K562 (cell line): ENCODE results near the gene C3AR1. TPM values are rescaled to one million over a fixed set of nuclear protein-coding genes. Genes with fewer than 3 reads are reported as not detected.

Source experiments
- ATAC-seq: fragments of 200-7000 bp; cut with Tn5 transposase; 3 replicates; pipeline ENCODE4 v1.9.1; 2020; ENCODE audit warnings: moderate library complexity
- BruUV-seq: library from RNA; stranded (reverse); fragments of 400-500 nt; replicated peaks from 2 replicates; lab custom pipeline; 2021; lab: Mats Ljungman, UMichigan
- CTCF ChIA-PET: fragments of 300-600 bp; formaldehyde crosslinking; extraction: SDS; loops from one replicate; lab custom pipeline; 2021; ENCODE audit warnings: low intra/inter-chr PET ratio; lab: Yijun Ruan, JAX
- POLR2A ChIA-PET: fragments of 300-600, 350-650 bp; sonication (Branson Sonifier 250); formaldehyde crosslinking; extraction: SDS; loops from one replicate; lab custom pipeline; 2021; ENCODE audit warnings: antibody characterized with exemption, inconsistent platforms; lab: Yijun Ruan, JAX
- DNase-seq, 4 experiments: peaks; one replicate each; pipeline versions ENCODE4 v3.0.0 to v3.0.0-alpha.2; 2011 to 2018; ENCODE audit warnings: low spot score in 3 of 4, mixed read lengths in 3 of 4; ENCODE audit errors: extremely low read depth in 1 of 4
- FAIRE-seq: peaks from 2 replicates; lab custom pipeline; 2011; peaks lifted over from hg19 to GRCh38; lab: Jason Lieb, UNC
- H2AFZ ChIP-seq: 2 replicates; pipeline ENCODE4 v1.6.0; 2011; ENCODE audit warnings: low read depth, low read length, control low read depth, inconsistent platforms
- H3K27ac ChIP-seq: fragments of 200-600 bp; 3 replicates; pipeline ENCODE4 v1.8.0; 2011; ENCODE audit warnings: low read depth, mild to moderate bottlenecking, control low read depth, inconsistent platforms, low read length, moderate library complexity, mixed read lengths; ENCODE audit errors: extremely low read depth
- H3K27me3 ChIP-seq, 2 experiments: fragments of 300-600 bp in 1 of 2; 2 replicates in 1 of 2; 3 replicates in 1 of 2; pipeline versions ENCODE4 v1.6.0 to v1.8.0; 2011; ENCODE audit warnings: inconsistent platforms in 2 of 2, low read length in 2 of 2, mild to moderate bottlenecking in 1 of 2, mixed read lengths in 1 of 2, moderate library complexity in 1 of 2; ENCODE audit not compliant: control insufficient read depth in 2 of 2, insufficient read depth in 2 of 2
- H3K36me3 ChIP-seq: fragments of 300-600 bp; 3 replicates; pipeline ENCODE4 v1.8.0; 2011; ENCODE audit warnings: mild to moderate bottlenecking, low read length, inconsistent platforms; ENCODE audit not compliant: control insufficient read depth, insufficient read depth
- H3K4me1 ChIP-seq, 2 experiments: fragments of 200-600 bp in 1 of 2; replicated peaks in 1 of 2; 2 replicates in 1 of 2; 3 replicates in 1 of 2; pipeline versions ENCODE4 v1.5.1 to v1.8.0; 2011; ENCODE audit warnings: inconsistent platforms in 2 of 2, low read length in 2 of 2, mild to moderate bottlenecking in 1 of 2, mixed read lengths in 1 of 2, moderate library complexity in 1 of 2; ENCODE audit not compliant: control insufficient read depth in 2 of 2, insufficient read depth in 2 of 2
- H3K4me2 ChIP-seq: 2 replicates; pipeline ENCODE4 v1.6.1; 2011; ENCODE audit warnings: low read length, control low read depth, inconsistent platforms, mixed read lengths; ENCODE audit not compliant: insufficient read depth
- H3K4me3 ChIP-seq: fragments of 200-600 bp; sonication (generic), shearing (Covaris generic); 2 replicates; pipeline ENCODE4 v1.5.1; 2016; ENCODE audit warnings: control low read depth, inconsistent platforms
- H3K79me2 ChIP-seq: fragments of 200-600 bp; 3 replicates; pipeline ENCODE4 v1.8.0; 2011; ENCODE audit warnings: low read length, inconsistent platforms; ENCODE audit not compliant: control insufficient read depth, insufficient read depth
- H3K9ac ChIP-seq, 2 experiments: 2 replicates each; pipeline versions ENCODE4 v1.6.0 to v1.6.1; 2011; ENCODE audit warnings: low read depth in 2 of 2, low read length in 2 of 2, control low read depth in 1 of 2, inconsistent platforms in 1 of 2, mild to moderate bottlenecking in 1 of 2, mixed read lengths in 1 of 2; ENCODE audit not compliant: insufficient read depth in 1 of 2
- H3K9me1 ChIP-seq: one replicate; pipeline ENCODE4 v1.6.0; 2011; ENCODE audit warnings: inconsistent platforms, mild to moderate bottlenecking, low read length, moderate library complexity; ENCODE audit not compliant: control insufficient read depth, insufficient read depth
- H3K9me3 ChIP-seq: replicated peaks from 2 replicates; pipeline ENCODE4 v1.5.1; 2011; ENCODE audit warnings: low read depth, low read length, inconsistent platforms; ENCODE audit not compliant: control insufficient read depth, insufficient read depth
- H4K20me1 ChIP-seq: replicated peaks from 2 replicates; pipeline ENCODE4 v1.6.1; 2011; ENCODE audit warnings: low read length, inconsistent platforms, mixed read lengths; ENCODE audit not compliant: control insufficient read depth, insufficient read depth
- CEBPB ChIP-seq: fragments of 450-650 bp; IDR thresholded peaks from 2 replicates; pipeline ENCODE4 v1.6.1; 2016; ENCODE audit warnings: missing genetic modification characterization, missing compliant biosample characterization
- CEBPG ChIP-seq, 3 experiments: fragments of 200-800 bp in 1 of 3; sonication (Bioruptor generic) in 1 of 3; sonication (generic) in 1 of 3; formaldehyde crosslinking in 1 of 3; IDR thresholded peaks in 2 of 3; conservative IDR thresholded peaks in 1 of 3; 2 replicates each; pipeline versions ENCODE4 v1.6.1 to v1.8.0; 2016 to 2022; ENCODE audit warnings: missing compliant biosample characterization in 2 of 3, missing genetic modification characterization in 2 of 3, mild to moderate bottlenecking in 1 of 3, missing genetic modification reagents in 1 of 3
- FIP1L1 ChIP-seq: fragments of 200-400 bp; formaldehyde crosslinking; IDR thresholded peaks from 2 replicates; pipeline ENCODE4 v1.6.1; 2018; ENCODE audit warnings: mild to moderate bottlenecking, low read depth, low read length; ENCODE audit not compliant: poor library complexity, severe bottlenecking
- JUND ChIP-seq, 2 experiments: IDR thresholded peaks; 2 replicates in 1 of 2; 3 replicates in 1 of 2; pipeline ENCODE4 v1.6.1; 2011; ENCODE audit warnings: borderline replicate concordance in 2 of 2, low read depth in 2 of 2, low read length in 2 of 2, improper control_type of control experiment in 1 of 2, missing biosample characterization in 1 of 2, missing genetic modification characterization in 1 of 2, missing genetic modification reagents in 1 of 2
- LCOR ChIP-seq: sonication (generic); formaldehyde crosslinking; IDR thresholded peaks from 2 replicates; pipeline ENCODE4 v1.8.0; 2022; ENCODE audit warnings: mild to moderate bottlenecking, missing genetic modification reagents
- POLR2AphosphoS2 ChIP-seq: IDR thresholded peaks from 2 replicates; pipeline ENCODE4 v1.6.1; 2012; ENCODE audit warnings: low read length, improper control_type of control experiment
- TSC22D4 ChIP-seq: fragments of 450-650 bp; IDR thresholded peaks from 2 replicates; pipeline ENCODE4 v1.6.1; 2016; ENCODE audit warnings: missing genetic modification characterization, missing biosample characterization, control low read depth
- ZNF431 ChIP-seq: sonication (generic); formaldehyde crosslinking; IDR thresholded peaks from 2 replicates; pipeline ENCODE4 v1.8.0; 2022; ENCODE audit warnings: mild to moderate bottlenecking, missing genetic modification reagents
- WGBS: fragments of 100-300 bp; shearing (Covaris generic); methylation state at CpG from one replicate; pipeline ENCODE4 v1.1.6; 2016; ENCODE audit warnings: low coverage, mixed read lengths; ENCODE audit not compliant: insufficient coverage; ENCODE audit errors: missing lambda C conversion rate; 5-methylcytosine and 5-hydroxymethylcytosine counted together
- in situ Hi-C: fragments of 300-500 bp; cut with MboI; formaldehyde crosslinking; loops from 4 replicates; pipeline ENCODE4 v1.15.0; 2018; ENCODE audit warnings: inconsistent platforms, mixed read lengths
- intact Hi-C: fragments of 100-400 bp; cut with micrococcal nuclease; formaldehyde crosslinking; loops from 2 replicates; pipeline ENCODE4 v1.14.2; 2022
- polyA plus RNA-seq, 8 experiments: library from polyadenylated mRNA; depleted of rRNA in 4 of 8; stranded (reverse) in 5 of 8; unstranded in 3 of 8; fragments of >200 nt; fragmentation: Nextera tagmentation in 2 of 8; fragmentation: Illumina TruSeq in 1 of 8; extraction: Ambion mirVana in 2 of 8; extraction: Trizol in 1 of 8; gene quantifications; 2 replicates each; pipeline versions ENCODE4 v1.2.1 to v1.2.3, GENCODE V29; 2011 to 2014; ENCODE audit warnings: inconsistent platforms in 1 of 8, missing spikeins in 1 of 8
- total RNA-seq, 7 experiments: library from RNA; depleted of rRNA in 6 of 7; stranded (reverse); fragments of >200 nt in 6 of 7; fragmentation: Illumina TruSeq in 2 of 7; extraction: Trizol in 2 of 7; gene quantifications; 2 replicates each; pipeline versions ENCODE4 v1.2.1 to v1.2.3, GENCODE V29; 2011 to 2021; ENCODE audit warnings: low replicate concordance in 1 of 7
- TF ChIP-seq, protein P1 (sequence below): fragments of 250-450 bp; sonication (Bioruptor Pico); IDR thresholded peaks from 2 replicates; pipeline ENCODE4 v1.5.0; 2021; ENCODE audit warnings: mild to moderate bottlenecking, borderline replicate concordance

C3AR1 gene
- total and polyA plus RNA-seq, 9 of the 15 experiments (the other 6 are each of a cell fraction or from before 2014, with no cell fraction given), result 2.2 to 12.9 (median 5.3) TPM

DNA sequence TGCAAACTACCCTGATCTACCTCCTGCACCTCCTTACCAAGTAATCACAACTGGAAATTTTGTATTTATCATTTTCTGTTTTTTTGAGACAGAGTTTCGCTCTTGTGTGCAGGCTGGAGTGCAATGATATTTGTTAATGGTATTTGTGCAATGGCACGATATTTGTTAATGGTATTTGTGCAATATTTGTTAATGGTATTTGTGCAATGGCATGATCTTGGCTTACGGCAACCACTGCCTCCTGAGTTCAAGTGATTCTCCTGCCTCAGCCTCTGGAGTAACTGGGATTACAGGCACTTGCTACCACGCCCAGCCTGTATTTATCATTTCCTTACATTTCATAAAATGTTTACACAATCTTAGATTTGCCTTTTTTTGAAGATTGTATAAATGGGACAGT lies 10.2 kb upstream of the C3AR1 start (continued):
- TF ChIP-seq LCOR (CRISPR knock-in tag), result no peak
- TF ChIP-seq POLR2AphosphoS2, result no peak
- no peak for TF ChIP-seq TSC22D4 (tag)
- no peak for TF ChIP-seq ZNF431 (CRISPR knock-in tag)
- TF ChIP-seq, protein P1, sequence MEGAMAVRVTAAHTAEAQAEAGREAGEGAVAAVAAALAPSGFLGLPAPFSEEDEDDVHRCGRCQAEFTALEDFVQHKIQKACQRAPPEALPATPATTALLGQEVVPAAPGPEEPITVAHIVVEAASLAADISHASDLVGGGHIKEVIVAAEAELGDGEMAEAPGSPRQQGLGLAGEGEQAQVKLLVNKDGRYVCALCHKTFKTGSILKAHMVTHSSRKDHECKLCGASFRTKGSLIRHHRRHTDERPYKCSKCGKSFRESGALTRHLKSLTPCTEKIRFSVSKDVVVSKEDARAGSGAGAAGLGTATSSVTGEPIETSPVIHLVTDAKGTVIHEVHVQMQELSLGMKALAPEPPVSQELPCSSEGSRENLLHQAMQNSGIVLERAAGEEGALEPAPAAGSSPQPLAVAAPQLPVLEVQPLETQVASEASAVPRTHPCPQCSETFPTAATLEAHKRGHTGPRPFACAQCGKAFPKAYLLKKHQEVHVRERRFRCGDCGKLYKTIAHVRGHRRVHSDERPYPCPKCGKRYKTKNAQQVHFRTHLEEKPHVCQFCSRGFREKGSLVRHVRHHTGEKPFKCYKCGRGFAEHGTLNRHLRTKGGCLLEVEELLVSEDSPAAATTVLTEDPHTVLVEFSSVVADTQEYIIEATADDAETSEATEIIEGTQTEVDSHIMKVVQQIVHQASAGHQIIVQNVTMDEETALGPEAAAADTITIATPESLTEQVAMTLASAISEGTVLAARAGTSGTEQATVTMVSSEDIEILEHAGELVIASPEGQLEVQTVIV (CRISPR knock-in tag), result no peak

DNA sequence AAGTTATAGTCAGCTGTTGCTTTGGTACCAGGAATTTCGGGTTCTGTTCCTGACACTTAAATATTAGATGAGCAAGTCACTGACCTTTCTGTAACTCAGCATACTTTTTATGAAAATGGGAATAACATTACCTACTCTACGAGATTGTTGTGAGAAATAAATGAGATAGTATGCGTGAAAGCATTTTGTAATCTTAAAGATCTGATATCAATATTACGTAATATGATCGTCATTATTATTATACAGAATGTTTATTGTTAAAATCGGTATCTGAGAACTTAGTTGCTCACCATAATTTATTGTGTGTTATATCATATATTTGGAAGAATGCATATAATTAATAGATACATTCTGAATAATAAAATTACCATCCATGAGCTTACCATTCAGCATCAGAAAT lies 9.8 kb upstream of the C3AR1 start:
- no peak overlapping the region for H2AFZ ChIP-seq
- H3K4me2 ChIP-seq, result no peak overlapping the region
- CTCF ChIA-PET, result no interaction called here
- H4K20me1 ChIP-seq, result no peaks in the 10 kb centered on the region
- H3K9me3 ChIP-seq, result no peaks in the 10 kb centered on the region
- H3K27ac ChIP-seq, result no peak overlapping the region
- POLR2A ChIA-PET, result no interaction called here
- no peak for FAIRE-seq
- in situ Hi-C loops, result no loop called here
- H3K79me2 ChIP-seq, result peaks cover 3% of the 10 kb centered on the region; the same call in 2 of the 3 replicates
- 45% methylated on average over 6 of the region's 6 CpGs for WGBS
- TF ChIP-seq FIP1L1, result no peak
- no peak for TF ChIP-seq CEBPG (CRISPR knock-in tag; IDR thresholded peaks at IDR 0.05)
- TF ChIP-seq CEBPG (tag; conservative IDR thresholded peaks at IDR 0.05 in 1 of 2, IDR thresholded peaks at IDR 0.05 in 1 of 2), result peak in 1 of 2 experiments; percentile 83; a peak in 2 of 4 replicates
- peak; percentile 70 for TF ChIP-seq CEBPB (tag)
- TF ChIP-seq JUND (IDR thresholded peaks at IDR 0.05; ENCODE audit: borderline replicate concordance, low read depth, low read length), result no peak
- no peak for TF ChIP-seq JUND (tag; IDR thresholded peaks at IDR 0.05; ENCODE audit: borderline replicate concordance, low read depth, low read length)
- no peak for ATAC-seq
- H3K4me1 ChIP-seq, result peaks cover 7 to 17% of the 10 kb centered on the region in 2 experiments; a peak in 3 of 5 replicates
- DNase-seq, result no peak
- no peak overlapping the region for H3K4me3 ChIP-seq
- no peak overlapping the region for H3K9ac ChIP-seq
- H3K27me3 ChIP-seq, result no peaks in the 10 kb centered on the region
- H3K9me1 ChIP-seq, result no peaks in the 10 kb centered on the region
- intact Hi-C loops, result no loop called here
- BruUV-seq, result no TSS peak
- H3K36me3 ChIP-seq, result no peaks in the 10 kb centered on the region
